Caki2 (cell line): ENCODE results near the gene AFMID. TPM values are rescaled to one million over a fixed set of nuclear protein-coding genes. Genes with fewer than 3 reads are reported as not detected.

ENCODE experiments used
- total RNA-seq: library from RNA; depleted of rRNA; stranded (reverse); fragments of >200 nt; shearing (Covaris generic); gene quantifications from 2 replicates; pipeline ENCODE4 v1.2.3, GENCODE V29; 2014; ENCODE audit warnings: low replicate concordance; rRNA removed

Gene AFMID
- total RNA-seq, 1 experiment from 2014 or later: 41.1 TPM

Other genes with a start within 250 kb of the AFMID start
- 0.91 and 2.2 TPM in 2 replicates for gene TNRC6C, start 228.7 kb upstream of the AFMID start, total RNA-seq
- gene TMC6, start 58.6 kb upstream of the AFMID start, total RNA-seq: 21.2 and 31.4 TPM in 2 replicates
- 0.14 and 0.17 TPM in 2 replicates for gene TMC8, start 56.6 kb upstream of the AFMID start, total RNA-seq
- gene C17orf99, start 41.0 kb upstream of the AFMID start, total RNA-seq: not detected in 2 replicates
- gene SYNGR2, start 18.8 kb upstream of the AFMID start, total RNA-seq: 213 and 286 TPM in 2 replicates
- gene TK1, start 310 bp upstream of the AFMID start, total RNA-seq: 160 and 213 TPM in 2 replicates
- 192 and 210 TPM in 2 replicates for gene BIRC5, start 26.9 kb downstream of the AFMID start, total RNA-seq
- not detected in 2 replicates for gene TMEM235, start 44.3 kb downstream of the AFMID start, total RNA-seq
- 22.9 and 28.9 TPM in 2 replicates for gene SOCS3, start 172.7 kb downstream of the AFMID start, total RNA-seq
- gene PGS1, start 191.3 kb downstream of the AFMID start, total RNA-seq: 32.8 and 57.8 TPM in 2 replicates